HepG2 (cell line): ENCODE results near the gene RPS28. TPM values are rescaled to one million over a fixed set of nuclear protein-coding genes. Genes with fewer than 3 reads are reported as not detected.

ENCODE experiments used
- ATAC-seq: fragments of 200-7000 bp; cut with Tn5 transposase; 3 replicates; pipeline ENCODE4 v1.9.1; 2020; ENCODE audit warnings: mild to moderate bottlenecking, moderate library complexity
- BruUV-seq: library from RNA; stranded (reverse); fragments of 400-500 nt; replicated peaks from 2 replicates; lab custom pipeline; 2021; lab: Mats Ljungman, UMichigan
- CTCF ChIA-PET: fragments of 300-600 bp; formaldehyde crosslinking; extraction: SDS; loops from one replicate; lab custom pipeline; 2021; ENCODE audit warnings: low total read pairs, inconsistent platforms, low intra/inter-chr PET ratio; lab: Yijun Ruan, JAX
- POLR2A ChIA-PET: fragments of 350-600 bp; sonication (Branson Sonifier 250); formaldehyde crosslinking; loops from one replicate; lab custom pipeline; 2020; ENCODE audit warnings: antibody characterized with exemption, inconsistent platforms; lab: Yijun Ruan, JAX
- DNase-seq: peaks from one replicate; pipeline ENCODE4 v3.0.0-alpha.2; 2015; ENCODE audit warnings: low spot score
- FAIRE-seq: peaks from 3 replicates; lab custom pipeline; 2011; peaks lifted over from hg19 to GRCh38; lab: Jason Lieb, UNC
- H2AFZ ChIP-seq: one replicate; pipeline ENCODE4 v1.6.1; 2011; ENCODE audit warnings: low read length, inconsistent platforms
- H3K27ac ChIP-seq: fragments of 300-600 bp; 3 replicates; pipeline ENCODE4 v1.8.0; 2011; ENCODE audit warnings: mixed run types, mild to moderate bottlenecking, mixed read lengths, low read length, inconsistent platforms; ENCODE audit not compliant: insufficient read depth; ENCODE audit errors: extremely low read length
- H3K27me3 ChIP-seq, 2 experiments: fragments of 200-600 bp in 1 of 2; 2 replicates in 1 of 2; 3 replicates in 1 of 2; pipeline versions ENCODE4 v1.6.0 to v1.8.0; 2011; ENCODE audit warnings: low read length in 2 of 2, mild to moderate bottlenecking in 2 of 2, moderate library complexity in 2 of 2, inconsistent platforms in 1 of 2; ENCODE audit not compliant: insufficient read depth in 2 of 2, control insufficient read depth in 1 of 2
- H3K36me3 ChIP-seq, 2 experiments: fragments of 200-600 bp in 1 of 2; replicated peaks in 1 of 2; 2 replicates in 1 of 2; 3 replicates in 1 of 2; pipeline versions ENCODE4 v1.5.1 to v1.8.0; 2011; ENCODE audit warnings: low read length in 2 of 2, inconsistent platforms in 1 of 2; ENCODE audit not compliant: insufficient read depth in 2 of 2, control insufficient read depth in 1 of 2
- H3K4me1 ChIP-seq: 2 replicates; pipeline ENCODE4 v1.5.1; 2012; ENCODE audit warnings: low read length, inconsistent platforms; ENCODE audit not compliant: insufficient read depth
- H3K4me2 ChIP-seq: 2 replicates; pipeline ENCODE4 v1.6.0; 2011; ENCODE audit warnings: low read depth, low read length, inconsistent platforms
- H3K4me3 ChIP-seq, 3 experiments: fragments of 200-600 bp in 1 of 3; sonication (generic), shearing (Covaris generic) in 1 of 3; replicated peaks in 1 of 3; 2 replicates each; pipeline ENCODE4 v1.5.1; 2011 to 2016; ENCODE audit warnings: low read length in 3 of 3, inconsistent platforms in 2 of 3, low read depth in 2 of 3, mild to moderate bottlenecking in 2 of 3, control low read depth in 1 of 3, mixed read lengths in 1 of 3; ENCODE audit not compliant: insufficient read depth in 1 of 3
- H3K79me2 ChIP-seq: one replicate; pipeline ENCODE4 v1.6.1; 2011; ENCODE audit warnings: low read length, inconsistent platforms; ENCODE audit not compliant: insufficient read depth
- H3K9ac ChIP-seq: 2 replicates; pipeline ENCODE4 v1.6.0; 2011; ENCODE audit warnings: mild to moderate bottlenecking, low read depth, low read length, inconsistent platforms; ENCODE audit not compliant: insufficient read depth
- H3K9me3 ChIP-seq: 2 replicates; pipeline ENCODE4 v1.5.1; 2012; ENCODE audit warnings: mild to moderate bottlenecking, low read length
- H4K20me1 ChIP-seq: 2 replicates; pipeline ENCODE4 v1.6.0; 2011; ENCODE audit warnings: inconsistent platforms, mild to moderate bottlenecking, low read length, moderate library complexity; ENCODE audit not compliant: insufficient read depth
- ATRX ChIP-seq: sonication (generic); formaldehyde crosslinking; IDR thresholded peaks from 2 replicates; pipeline ENCODE4 v1.4.0; 2020; ENCODE audit warnings: missing genetic modification reagents, borderline replicate concordance
- FOXO4 ChIP-seq: sonication (generic); formaldehyde crosslinking; conservative IDR thresholded peaks from 2 replicates; pipeline ENCODE4 v1.8.1; 2023; ENCODE audit warnings: missing genetic modification reagents
- IRF1 ChIP-seq: sonication (generic); formaldehyde crosslinking; IDR thresholded peaks from 2 replicates; pipeline ENCODE4 v1.4.0; 2020; ENCODE audit warnings: low read depth, mild to moderate bottlenecking, missing genetic modification reagents
- MIXL1 ChIP-seq: IDR thresholded peaks from 2 replicates; pipeline ENCODE4 v1.6.1; 2016
- MYC ChIP-seq: sonication (generic); formaldehyde crosslinking; IDR thresholded peaks from 2 replicates; pipeline ENCODE4 v1.9.0; 2021; ENCODE audit warnings: missing genetic modification reagents, borderline replicate concordance
- NAIF1 ChIP-seq: sonication (generic); formaldehyde crosslinking; IDR thresholded peaks from 2 replicates; pipeline ENCODE4 v1.5.0; 2020; ENCODE audit warnings: mild to moderate bottlenecking, missing genetic modification reagents, borderline replicate concordance
- NFE2L1 ChIP-seq: sonication (generic); formaldehyde crosslinking; IDR thresholded peaks from 2 replicates; pipeline ENCODE4 v1.4.0; 2020; ENCODE audit warnings: missing genetic modification reagents, mild to moderate bottlenecking, borderline replicate concordance
- NR2F2 ChIP-seq: IDR thresholded peaks from 2 replicates; pipeline ENCODE4 v1.6.1; 2012; ENCODE audit warnings: low read depth, inconsistent platforms, borderline replicate concordance
- RFXANK ChIP-seq: IDR thresholded peaks from 2 replicates; pipeline ENCODE4 v1.6.1; 2016
- SOX5 ChIP-seq: IDR thresholded peaks from 2 replicates; pipeline ENCODE4 v1.6.1; 2016; ENCODE audit warnings: borderline replicate concordance
- TRIM24 ChIP-seq: sonication (generic); formaldehyde crosslinking; IDR thresholded peaks from 2 replicates; pipeline ENCODE4 v1.8.0; 2022; ENCODE audit warnings: mild to moderate bottlenecking, missing genetic modification reagents
- ZNF543 ChIP-seq: sonication (generic); formaldehyde crosslinking; IDR thresholded peaks from 2 replicates; pipeline ENCODE4 v1.4.0; 2020; ENCODE audit warnings: mild to moderate bottlenecking, missing genetic modification reagents
- ZNF710 ChIP-seq: sonication (generic); formaldehyde crosslinking; IDR thresholded peaks from 2 replicates; pipeline ENCODE4 v1.5.0; 2020; ENCODE audit warnings: mild to moderate bottlenecking, missing genetic modification reagents, borderline replicate concordance
- WGBS: methylation state at CpG from one replicate; pipeline ENCODE4 v1.1.6; 2017; ENCODE audit warnings: low lambda C conversion rate; 5-methylcytosine and 5-hydroxymethylcytosine counted together
- in situ Hi-C: cut with HindIII; loops from 2 replicates; pipeline ENCODE4 v1.10.0; 2017; ENCODE audit warnings: low pct_unique_long_range_greater_than_20kb; ENCODE audit not compliant: extremely low pct_ligation_motif_present
- intact Hi-C: fragments of 100-400 bp; cut with micrococcal nuclease; formaldehyde crosslinking; loops from one replicate; pipeline ENCODE4 v1.10.0; 2022; ENCODE audit not compliant: unreplicated experiment
- polyA plus RNA-seq, 8 experiments: library from polyadenylated mRNA; depleted of rRNA in 3 of 8; stranded (reverse) in 7 of 8; unstranded in 1 of 8; fragments of >200 nt; fragmentation: Illumina TruSeq in 4 of 8; extraction: Trizol in 4 of 8; gene quantifications; 2 replicates each; pipeline versions ENCODE4 v1.2.1 to v1.2.3, GENCODE V29; 2011 to 2016; ENCODE audit warnings: low read depth in 4 of 8, missing spikeins in 1 of 8, mixed read lengths in 1 of 8; ENCODE audit not compliant: insufficient read depth in 1 of 8
- total RNA-seq, 5 experiments: library from RNA; depleted of rRNA; stranded (reverse); fragments of >200 nt; fragmentation: Illumina TruSeq; extraction: Trizol; gene quantifications; 2 replicates each; pipeline ENCODE4 v1.2.3, GENCODE V29; 2016; ENCODE audit warnings: low read depth in 1 of 5

The RPS28 gene
- total and polyA plus RNA-seq, 2 of the 13 experiments (the other 11 are each of a cell fraction or from before 2014, with no cell fraction given): 281 to 545 TPM

- Histone ChIP-seq H2AFZ (no peak overlapping the region), H3K27ac (no peak overlapping the region), H3K4me1 (peaks cover 34% of the 10 kb centered on the region), H3K9ac (no peak overlapping the region), H3K36me3 (peaks cover 11 to 26% of the 10 kb centered on the region in 2 experiments; a peak in 4 of 5 replicates), H3K4me3 (no peak overlapping the region), H3K27me3 (no peaks in the 10 kb centered on the region), H3K9me3 (no peaks in the 10 kb centered on the region), H3K79me2 (peaks cover 17% of the 10 kb centered on the region), H3K4me2 (no peak overlapping the region), H4K20me1 (no peaks in the 10 kb centered on the region)
- no peak for TF ChIP-seq TRIM24 (CRISPR knock-in tag)
- TF ChIP-seq ATRX: no peak
- TF ChIP-seq RFXANK (CRISPR knock-in tag): no peak
- no peak for TF ChIP-seq ZNF710 (CRISPR knock-in tag)
- TF ChIP-seq NAIF1 (CRISPR knock-in tag): no peak
- no peak for TF ChIP-seq IRF1 (CRISPR knock-in tag)
- TF ChIP-seq NR2F2: no peak
- no peak for TF ChIP-seq SOX5
- TF ChIP-seq ZNF543 (CRISPR knock-in tag): no peak
- TF ChIP-seq NFE2L1 (CRISPR knock-in tag): no peak
- no peak for TF ChIP-seq FOXO4
- no peak for TF ChIP-seq MYC
- TF ChIP-seq MIXL1 (CRISPR knock-in tag): no peak
- in situ Hi-C loops: no loop called here
- intact Hi-C loops: no loop called here
- DNase-seq (no peak), ATAC-seq (no peak), FAIRE-seq (no peak)
- over 99% methylated on average over 17 of the region's 17 CpGs for WGBS
- CTCF ChIA-PET: no interaction called here
- no TSS peak for BruUV-seq
- POLR2A ChIA-PET: interaction anchor here (1.5 kb wide), 1 partner anchor 10 kb away, joined by 8 read pairs; the partner anchor contains the start of genes NDUFA7 and RPS28
Measured at GRCh38 chr19:8310342-8311055, 10.8 kb upstream of the RPS28 start.
